Measurements from ENCODE around the gene FRMD6.

Gene FRMD6

DNA sequence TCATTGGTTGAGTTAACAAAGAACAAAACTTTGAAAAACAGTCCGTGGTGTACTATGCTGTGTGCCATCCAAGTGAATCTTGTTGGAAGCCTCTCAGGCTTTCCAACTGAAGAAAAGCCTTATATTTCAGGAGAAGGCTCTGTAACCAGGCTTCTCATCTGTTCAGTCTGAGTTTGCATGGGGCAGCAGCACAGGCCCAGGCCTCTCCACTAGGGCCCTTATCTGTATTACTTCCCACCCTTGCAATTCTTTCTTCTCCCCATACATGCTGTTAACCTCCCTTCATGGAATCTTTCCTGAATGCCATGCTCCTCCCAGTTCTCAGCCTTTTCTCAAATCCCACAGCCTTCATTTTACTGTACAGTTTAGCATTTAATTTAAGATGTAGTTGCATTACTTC, 28.3 kb downstream of the FRMD6 start:
- TF ChIP-seq, protein P1, sequence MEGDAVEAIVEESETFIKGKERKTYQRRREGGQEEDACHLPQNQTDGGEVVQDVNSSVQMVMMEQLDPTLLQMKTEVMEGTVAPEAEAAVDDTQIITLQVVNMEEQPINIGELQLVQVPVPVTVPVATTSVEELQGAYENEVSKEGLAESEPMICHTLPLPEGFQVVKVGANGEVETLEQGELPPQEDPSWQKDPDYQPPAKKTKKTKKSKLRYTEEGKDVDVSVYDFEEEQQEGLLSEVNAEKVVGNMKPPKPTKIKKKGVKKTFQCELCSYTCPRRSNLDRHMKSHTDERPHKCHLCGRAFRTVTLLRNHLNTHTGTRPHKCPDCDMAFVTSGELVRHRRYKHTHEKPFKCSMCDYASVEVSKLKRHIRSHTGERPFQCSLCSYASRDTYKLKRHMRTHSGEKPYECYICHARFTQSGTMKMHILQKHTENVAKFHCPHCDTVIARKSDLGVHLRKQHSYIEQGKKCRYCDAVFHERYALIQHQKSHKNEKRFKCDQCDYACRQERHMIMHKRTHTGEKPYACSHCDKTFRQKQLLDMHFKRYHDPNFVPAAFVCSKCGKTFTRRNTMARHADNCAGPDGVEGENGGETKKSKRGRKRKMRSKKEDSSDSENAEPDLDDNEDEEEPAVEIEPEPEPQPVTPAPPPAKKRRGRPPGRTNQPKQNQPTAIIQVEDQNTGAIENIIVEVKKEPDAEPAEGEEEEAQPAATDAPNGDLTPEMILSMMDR (IDR thresholded peaks at IDR 0.05; ENCODE audit: insufficient read depth, missing control alignments): no peak
- no peak for DNase-seq (ENCODE audit: insufficient read length, low spot score)
- no peak for FAIRE-seq

DNA sequence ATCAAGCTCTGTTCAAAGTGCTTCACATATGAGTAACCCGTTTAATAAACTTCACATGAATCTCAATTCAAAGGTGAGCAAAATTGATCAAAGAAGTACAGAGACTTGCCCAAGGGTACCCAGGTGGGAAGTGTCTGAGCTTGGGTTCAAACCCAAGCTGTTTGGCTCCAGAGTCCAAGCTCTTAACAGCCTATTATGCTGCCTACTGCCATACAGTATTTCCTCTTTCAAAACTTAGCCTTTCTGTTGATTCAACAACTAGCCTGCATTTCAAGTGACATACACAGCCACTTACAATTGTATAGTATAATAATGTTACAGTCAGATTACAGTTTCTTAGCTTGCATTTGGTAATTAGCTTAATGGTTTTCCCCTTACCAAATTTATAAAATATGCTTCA, 29.7 kb downstream of the FRMD6 start:
- no peak for FAIRE-seq
- DNase-seq (ENCODE audit: insufficient read length, low spot score): no peak
- TF ChIP-seq, protein P1 (IDR thresholded peaks at IDR 0.05; ENCODE audit: insufficient read depth, missing control alignments): no peak

DNA sequence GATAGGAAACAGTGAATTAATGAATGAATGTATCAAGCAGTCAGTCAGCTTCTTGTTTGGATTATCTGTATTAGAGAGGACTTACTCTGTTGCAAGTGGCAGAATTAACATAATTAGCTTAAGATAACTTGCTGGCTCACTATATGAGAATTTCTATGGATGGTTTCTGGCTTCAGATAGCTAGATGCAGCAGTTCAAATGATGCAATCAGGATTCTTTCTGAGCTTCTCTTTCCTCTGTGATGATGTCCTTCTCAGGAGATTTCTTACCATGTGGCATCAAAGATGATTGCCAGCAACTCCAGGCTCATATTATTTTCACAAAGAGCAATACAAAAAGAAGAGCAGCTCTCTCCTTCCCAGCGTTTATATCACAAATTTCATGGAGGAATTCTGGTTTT, 30.7 kb downstream of the FRMD6 start:
- FAIRE-seq (peak; percentile 56), DNase-seq (ENCODE audit: insufficient read length, low spot score) (no peak)
- TF ChIP-seq, protein P1 (IDR thresholded peaks at IDR 0.05; ENCODE audit: insufficient read depth, missing control alignments): no peak

DNA sequence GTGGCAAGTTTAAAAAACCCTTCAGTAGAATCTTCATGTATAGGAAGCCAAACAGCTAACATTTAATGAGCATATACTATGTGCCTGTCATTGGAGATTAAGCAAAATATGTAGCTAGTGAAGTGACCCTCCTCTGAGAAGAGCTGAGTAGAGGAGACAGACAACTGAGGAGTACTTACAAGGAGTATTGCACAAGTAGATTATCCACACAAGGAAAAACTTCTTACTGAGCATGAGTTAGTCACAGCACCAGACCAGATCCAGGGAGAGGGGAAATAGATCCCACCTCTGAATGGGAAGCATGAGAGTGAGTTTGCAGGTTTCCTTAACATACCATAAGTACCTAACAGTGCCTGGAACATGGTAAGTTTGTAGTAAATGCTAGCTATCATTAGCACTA, 33.0 kb downstream of the FRMD6 start:
- no peak for FAIRE-seq
- TF ChIP-seq, protein P1 (IDR thresholded peaks at IDR 0.05; ENCODE audit: insufficient read depth, missing control alignments): no peak

DNA sequence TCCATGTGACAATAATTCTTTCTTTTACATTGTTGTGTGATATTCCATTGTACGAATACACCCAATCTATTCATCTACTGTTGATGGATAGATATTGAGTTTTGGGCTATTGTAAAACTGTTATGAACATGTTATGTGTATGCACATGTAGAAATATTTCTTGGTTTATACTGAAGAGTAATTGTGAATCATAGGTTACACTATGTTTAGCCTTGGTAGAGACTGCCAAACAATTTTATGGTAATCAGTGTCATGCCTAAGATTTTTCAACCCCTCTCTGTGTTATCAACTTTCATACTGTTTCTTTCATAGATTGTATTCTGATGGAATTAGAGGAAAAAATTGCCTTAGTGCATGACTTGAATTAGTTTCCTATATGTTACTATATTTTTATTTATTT, 39.5 kb downstream of the FRMD6 start:
- FAIRE-seq (no peak), DNase-seq (ENCODE audit: insufficient read length, low spot score) (no peak)
- TF ChIP-seq, protein P1 (IDR thresholded peaks at IDR 0.05; ENCODE audit: insufficient read depth, missing control alignments): no peak

More for the DNA sequence above, 33.0 kb downstream of the FRMD6 start:
- no peak for DNase-seq (ENCODE audit: insufficient read length, low spot score)

DNA sequence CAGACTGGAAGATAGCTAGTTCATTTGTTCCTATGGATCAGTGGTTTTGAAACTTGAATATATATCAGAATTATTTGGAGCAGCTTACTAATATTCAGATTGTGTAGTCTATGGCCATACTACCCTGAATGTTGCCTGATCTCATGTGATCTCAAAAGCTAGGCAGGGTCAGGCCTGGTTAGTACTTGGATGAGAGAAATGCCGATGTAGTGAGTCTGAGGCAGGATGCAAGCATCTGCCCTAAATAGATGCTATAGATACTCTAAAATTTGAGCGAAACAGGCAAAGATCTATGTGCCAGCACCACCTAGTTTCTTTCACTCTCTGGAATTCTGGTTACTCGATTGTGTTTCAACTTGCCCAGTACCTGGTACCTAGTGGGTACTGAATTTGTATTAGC, 40.9 kb downstream of the FRMD6 start:
- FAIRE-seq (no peak), DNase-seq (ENCODE audit: insufficient read length, low spot score) (no peak)
- TF ChIP-seq, protein P1 (IDR thresholded peaks at IDR 0.05; ENCODE audit: insufficient read depth, missing control alignments): no peak

DNA sequence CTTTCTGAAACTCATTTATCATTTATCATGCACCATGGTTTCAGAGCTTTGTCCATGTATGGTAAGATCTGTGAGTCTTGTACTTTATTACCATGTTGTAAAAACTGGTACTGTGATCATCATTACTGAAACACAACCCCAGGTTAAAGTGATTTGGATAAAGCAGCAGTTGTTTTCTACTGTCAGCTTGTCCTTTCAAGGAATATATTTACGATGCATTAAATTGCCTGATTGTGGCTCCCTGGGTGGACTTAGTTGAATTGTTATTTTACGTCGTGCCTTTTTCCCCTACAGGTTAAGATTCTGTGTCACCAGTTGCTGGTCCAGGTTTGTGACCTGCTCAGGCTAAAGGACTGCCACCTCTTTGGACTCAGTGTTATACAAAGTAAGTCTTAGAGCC, 46.1 kb downstream of the FRMD6 start:
- DNase-seq (ENCODE audit: insufficient read length, low spot score) (no peak), FAIRE-seq (no peak)
- TF ChIP-seq, protein P1 (IDR thresholded peaks at IDR 0.05; ENCODE audit: insufficient read depth, missing control alignments): no peak

All from D721Med (cell line).